Liver (tissue), 9 donors: Measurements from ENCODE around the gene DGKD. TPM values are rescaled to one million over a fixed set of nuclear protein-coding genes. Genes with fewer than 3 reads are reported as not detected.

ENCODE experiments used
- DNase-seq: peaks from one replicate; pipeline ENCODE4 v3.0.0-alpha.2; 2017; ENCODE audit warnings: low spot score
- H3K27ac ChIP-seq, 2 donors: one replicate each; pipeline ENCODE4 v1.7.0; 2013; ENCODE audit warnings: inconsistent platforms in 2 of 2, low read length in 2 of 2, control low read depth in 1 of 2, low read depth in 1 of 2, mild to moderate bottlenecking in 1 of 2
- H3K27me3 ChIP-seq, 4 donors: one replicate each; pipeline versions ENCODE4 v1.6.1 to v1.7.0; 2013; ENCODE audit warnings: low read length in 3 of 4, inconsistent platforms in 1 of 4, mild to moderate bottlenecking in 1 of 4, moderate library complexity in 1 of 4; ENCODE audit not compliant: control insufficient read depth in 4 of 4, insufficient read depth in 4 of 4
- H3K36me3 ChIP-seq, 4 donors: one replicate each; pipeline versions ENCODE4 v1.6.1 to v1.7.0; 2013; ENCODE audit warnings: low read length in 3 of 4, mild to moderate bottlenecking in 3 of 4, low read depth in 1 of 4, moderate library complexity in 1 of 4; ENCODE audit not compliant: control insufficient read depth in 4 of 4, insufficient read depth in 3 of 4
- H3K4me1 ChIP-seq, 4 donors: one replicate each; pipeline versions ENCODE4 v1.6.1 to v1.7.0; 2013; ENCODE audit warnings: low read length in 3 of 4, mild to moderate bottlenecking in 3 of 4, moderate library complexity in 1 of 4; ENCODE audit not compliant: control insufficient read depth in 4 of 4, insufficient read depth in 4 of 4
- H3K4me3 ChIP-seq, 3 donors: one replicate each; pipeline versions ENCODE4 v1.6.1 to v1.7.0; 2013; ENCODE audit warnings: low read length in 3 of 3, control low read depth in 1 of 3, low read depth in 1 of 3, mild to moderate bottlenecking in 1 of 3
- H3K9ac ChIP-seq, 2 donors: one replicate each; pipeline ENCODE4 v1.7.0; 2013; ENCODE audit warnings: low read length in 2 of 2, mild to moderate bottlenecking in 2 of 2, moderate library complexity in 2 of 2, control low read depth in 1 of 2, low read depth in 1 of 2
- H3K9me3 ChIP-seq, 4 donors: one replicate each; pipeline versions ENCODE4 v1.6.1 to v1.7.0; 2013; ENCODE audit warnings: low read length in 3 of 4; ENCODE audit not compliant: control insufficient read depth in 4 of 4
- ATF3 ChIP-seq: IDR thresholded peaks from 2 replicates; pipeline ENCODE4 v1.6.1; 2016; ENCODE audit warnings: antibody characterized with exemption
- CTCF ChIP-seq: fragments of 150-350 bp; IDR thresholded peaks from 2 replicates; pipeline ENCODE4 v1.5.1; 2017; ENCODE audit warnings: improper control_type of control experiment, low read depth, low read length; ENCODE audit not compliant: missing input control
- EGR1 ChIP-seq, 2 donors: IDR thresholded peaks; 2 replicates each; pipeline ENCODE4 v1.6.1; 2016 to 2018; ENCODE audit warnings: antibody characterized with exemption in 2 of 2, low read depth in 2 of 2
- FOXA1 ChIP-seq: IDR thresholded peaks from 2 replicates; pipeline ENCODE4 v1.6.1; 2016; ENCODE audit warnings: antibody characterized with exemption
- FOXA2 ChIP-seq: IDR thresholded peaks from 2 replicates; pipeline ENCODE4 v1.6.1; 2016; ENCODE audit warnings: antibody characterized with exemption
- GABPA ChIP-seq, 2 donors: IDR thresholded peaks in 1 of 2; conservative IDR thresholded peaks in 1 of 2; 2 replicates each; pipeline ENCODE4 v1.6.1; 2016; ENCODE audit warnings: antibody characterized with exemption in 2 of 2, mild to moderate bottlenecking in 1 of 2, moderate library complexity in 1 of 2
- HNF4A ChIP-seq, 2 donors: conservative IDR thresholded peaks; 2 replicates each; pipeline ENCODE4 v1.6.1; 2016; ENCODE audit warnings: antibody characterized with exemption in 2 of 2, mild to moderate bottlenecking in 2 of 2
- HNF4G ChIP-seq: IDR thresholded peaks from 2 replicates; pipeline ENCODE4 v1.6.1; 2016; ENCODE audit warnings: antibody characterized with exemption
- JUND ChIP-seq, 2 donors: IDR thresholded peaks; 2 replicates each; pipeline ENCODE4 v1.6.1; 2016; ENCODE audit warnings: antibody characterized with exemption in 2 of 2
- MAX ChIP-seq: IDR thresholded peaks from 2 replicates; pipeline ENCODE4 v1.6.1; 2016; ENCODE audit warnings: antibody characterized with exemption
- NR2F2 ChIP-seq: IDR thresholded peaks from 2 replicates; pipeline ENCODE4 v1.6.1; 2016; ENCODE audit warnings: antibody characterized with exemption
- RAD21 ChIP-seq, 2 donors: IDR thresholded peaks; 2 replicates each; pipeline ENCODE4 v1.6.1; 2016; ENCODE audit warnings: antibody characterized with exemption in 2 of 2, mild to moderate bottlenecking in 2 of 2
- REST ChIP-seq: IDR thresholded peaks from 2 replicates; pipeline ENCODE4 v1.6.1; 2016; ENCODE audit warnings: antibody characterized with exemption, mild to moderate bottlenecking
- RXRA ChIP-seq, 2 donors: IDR thresholded peaks; 2 replicates each; pipeline ENCODE4 v1.6.1; 2017 to 2018; ENCODE audit warnings: antibody characterized with exemption in 2 of 2, mild to moderate bottlenecking in 1 of 2
- SP1 ChIP-seq: IDR thresholded peaks from 2 replicates; pipeline ENCODE4 v1.6.1; 2018; ENCODE audit warnings: antibody characterized with exemption, mild to moderate bottlenecking
- TAF1 ChIP-seq: conservative IDR thresholded peaks from 2 replicates; pipeline ENCODE4 v1.6.1; 2016; ENCODE audit warnings: antibody characterized with exemption, mild to moderate bottlenecking
- YY1 ChIP-seq: IDR thresholded peaks from 2 replicates; pipeline ENCODE4 v1.6.1; 2016; ENCODE audit warnings: antibody characterized with exemption, mild to moderate bottlenecking
- ZBTB33 ChIP-seq: IDR thresholded peaks from 2 replicates; pipeline ENCODE4 v1.6.1; 2016; ENCODE audit warnings: antibody characterized with exemption
- WGBS: extraction: QIAGEN DNeasy Blood & Tissue Kit; methylation state at CpG from one replicate; pipeline ENCODE4 v1.1.7; 2013; 5-methylcytosine and 5-hydroxymethylcytosine counted together
- polyA plus RNA-seq, 2 donors: library from polyadenylated mRNA; stranded (reverse) in 1 of 2; unstranded in 1 of 2; fragments of 200-250 nt in 1 of 2; fragments of >200 nt in 1 of 2; fragmentation: Nextera tagmentation in 1 of 2; extraction: Ambion mirVana in 1 of 2; gene quantifications; one replicate each; pipeline versions ENCODE4 v1.2.1 to v1.2.3, GENCODE V29; 2013 to 2015
- total RNA-seq, 2 donors: library from RNA; depleted of rRNA; stranded (reverse); fragments of >200 nt; gene quantifications; one replicate each; pipeline ENCODE4 v1.2.3, GENCODE V29; 2014
- donor health status: healthy.
- donor health status: healthy.
- donor health status: healthy.
- donor health status: healthy.
- donor health status: healthy.

Gene DGKD
- total and polyA plus RNA-seq, 4 donors, result 4.8 to 16.4 (median 8.2) TPM

GRCh38 chr2:233476651-233477547 lies 122.6 kb downstream of the DGKD start:
- Histone ChIP-seq H3K9me3 (no peaks in the 10 kb centered on the region), H3K9ac (no peak overlapping the region), H3K4me3 (no peak overlapping the region), H3K27me3 (no peaks in the 10 kb centered on the region), H3K4me1 (no peaks in the 10 kb centered on the region), H3K27ac (no peak overlapping the region), H3K36me3 (peaks cover 4 to 62% (median 20%) of the 10 kb centered on the region in 4 donors)
- TF ChIP-seq ZBTB33 (no peak), TAF1 (no peak), JUND (IDR thresholded peaks at IDR 0.05) (no peak), CTCF (no peak), SP1 (no peak), HNF4G (no peak), RXRA (IDR thresholded peaks at IDR 0.05) (no peak), YY1 (no peak), GABPA (IDR thresholded peaks at IDR 0.05 in 1 of 2, conservative IDR thresholded peaks at IDR 0.05 in 1 of 2) (no peak), ATF3 (no peak), HNF4A (conservative IDR thresholded peaks at IDR 0.05) (no peak), FOXA1 (no peak), MAX (no peak), EGR1 (IDR thresholded peaks at IDR 0.05; ENCODE audit: low read depth in 2 of 2) (no peak), RAD21 (IDR thresholded peaks at IDR 0.05) (no peak), FOXA2 (no peak), NR2F2 (no peak), REST (no peak)
- WGBS, result 96% methylated on average over 45 of the region's 45 CpGs
- no peak for DNase-seq
